Measurements from ENCODE around the gene RHEBL1. TPM values are rescaled to one million over a fixed set of nuclear protein-coding genes. Genes with fewer than 3 reads are reported as not detected.
A peak's percentile ranks its signal among the peaks of the same experiment; 100 is the strongest.

The RHEBL1 gene
- 2.5 and 4.5 TPM in 2 replicates for total RNA-seq (2014; rRNA removed; shearing (Covaris generic))

- peak; percentile 97 for DNase-seq (ENCODE audit: low read depth)
Measured at GRCh38 chr12:49069507-49070346, at the start of gene RHEBL1. Gene RHEBL1 (minus strand): TSS chr12:49069979. CDS start chr12:49069785, 194 bp downstream.

GRCh38 chr12:49111206-49111605 is 41.4 kb upstream of the RHEBL1 start:
- DNase-seq (ENCODE audit: low read depth): no peak

- peak; percentile 97 for DNase-seq (ENCODE audit: low read depth)
Measured at GRCh38 chr12:49110464-49111155, 40.8 kb upstream of the RHEBL1 start, which contains the start of gene LMBR1L. Gene LMBR1L (minus strand): TSS chr12:49110847. CDS start chr12:49110555, 292 bp downstream.

- no peak for DNase-seq (ENCODE audit: low read depth)
Measured at GRCh38 chr12:49109641-49110463, 40.1 kb upstream of the RHEBL1 start.

- DNase-seq (ENCODE audit: low read depth): no peak
Measured at GRCh38 chr12:49108958-49109404, 39.2 kb upstream of the RHEBL1 start.

- peak; percentile 9 for DNase-seq (ENCODE audit: low read depth)
Measured at GRCh38 chr12:49105504-49106084, 35.8 kb upstream of the RHEBL1 start.

GRCh38 chr12:49104822-49105221 is 35.0 kb upstream of the RHEBL1 start:
- DNase-seq (ENCODE audit: low read depth): no peak

GRCh38 chr12:49100380-49100779 is 30.6 kb upstream of the RHEBL1 start:
- no peak for DNase-seq (ENCODE audit: low read depth)

- DNase-seq (ENCODE audit: low read depth): no peak
Measured at GRCh38 chr12:49098703-49099102, 28.9 kb upstream of the RHEBL1 start.

- DNase-seq (ENCODE audit: low read depth): peak; percentile 25
Measured at GRCh38 chr12:49098035-49098451, 28.3 kb upstream of the RHEBL1 start.

GRCh38 chr12:49097381-49097780 is 27.6 kb upstream of the RHEBL1 start:
- no peak for DNase-seq (ENCODE audit: low read depth)

- DNase-seq (ENCODE audit: low read depth): peak; percentile 20
Measured at GRCh38 chr12:49094975-49095365, 25.2 kb upstream of the RHEBL1 start.

GRCh38 chr12:49094160-49094974 is 24.6 kb upstream of the RHEBL1 start, which contains the start of gene DHH:
Gene DHH (minus strand): TSS chr12:49094801. CDS start chr12:49094512, 289 bp downstream.
- peak; percentile 33 for DNase-seq (ENCODE audit: low read depth)

GRCh38 chr12:49093792-49094159 is 24.0 kb upstream of the RHEBL1 start:
- no peak for DNase-seq (ENCODE audit: low read depth)

GRCh38 chr12:49092816-49093406 is 23.1 kb upstream of the RHEBL1 start:
- no peak for DNase-seq (ENCODE audit: low read depth)

GRCh38 chr12:49092086-49092815 is 22.5 kb upstream of the RHEBL1 start:
- DNase-seq (ENCODE audit: low read depth): peak; percentile 62

GRCh38 chr12:49091836-49092085 is 22.0 kb upstream of the RHEBL1 start:
- DNase-seq (ENCODE audit: low read depth): no peak

- DNase-seq (ENCODE audit: low read depth): no peak
Measured at GRCh38 chr12:49091056-49091835, 21.5 kb upstream of the RHEBL1 start.
